HG02759 (cell line): ENCODE measurements around the gene PALLD.

ENCODE experiments used
- ATAC-seq: cut with Tn5 transposase; IDR thresholded peaks from one replicate; pipeline ENCODE4 v1.9.1; 2021; ENCODE audit warnings: mild to moderate bottlenecking, moderate library complexity; ENCODE audit not compliant: unreplicated experiment

Gene PALLD

GRCh38 chr4:168587411-168588125 lies 90.7 kb downstream of the PALLD start:
- ATAC-seq = no peak

DNA sequence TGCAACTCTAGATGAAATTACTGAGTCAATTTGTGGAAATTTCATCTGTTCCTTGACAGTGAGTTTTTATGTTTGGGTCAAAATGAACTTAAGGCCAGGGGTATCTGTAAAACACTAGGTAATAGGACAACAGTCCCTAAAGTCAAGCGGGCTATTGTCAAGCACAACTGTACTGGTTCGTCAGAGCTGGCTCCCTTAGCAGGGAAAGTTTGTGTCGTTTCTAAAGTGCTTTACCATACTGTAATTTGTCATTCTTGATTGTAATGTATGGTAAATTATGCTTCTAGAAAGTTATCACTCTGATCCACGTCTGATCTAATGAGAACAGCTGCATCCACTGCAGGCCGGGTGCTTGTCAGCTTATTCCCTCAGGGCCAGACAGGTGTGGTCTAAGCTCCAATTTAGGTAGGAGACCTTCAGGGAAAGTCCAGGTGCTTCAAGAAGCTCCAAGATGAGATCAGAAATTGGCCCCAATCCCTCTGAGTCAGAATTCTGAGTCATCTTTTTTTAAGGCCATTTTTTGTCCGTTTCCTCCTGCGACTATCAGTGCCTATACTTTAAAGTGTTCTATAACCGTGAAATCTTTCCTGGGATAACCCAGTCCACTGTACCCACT lies 92.2 kb downstream of the PALLD start:
- no peak for ATAC-seq

GRCh38 chr4:168592676-168593075 lies 95.8 kb downstream of the PALLD start:
- ATAC-seq = no peak

- ATAC-seq = no peak
These were observed 96.5 kb downstream of the PALLD start for GRCh38 chr4:168593399-168593798.

DNA sequence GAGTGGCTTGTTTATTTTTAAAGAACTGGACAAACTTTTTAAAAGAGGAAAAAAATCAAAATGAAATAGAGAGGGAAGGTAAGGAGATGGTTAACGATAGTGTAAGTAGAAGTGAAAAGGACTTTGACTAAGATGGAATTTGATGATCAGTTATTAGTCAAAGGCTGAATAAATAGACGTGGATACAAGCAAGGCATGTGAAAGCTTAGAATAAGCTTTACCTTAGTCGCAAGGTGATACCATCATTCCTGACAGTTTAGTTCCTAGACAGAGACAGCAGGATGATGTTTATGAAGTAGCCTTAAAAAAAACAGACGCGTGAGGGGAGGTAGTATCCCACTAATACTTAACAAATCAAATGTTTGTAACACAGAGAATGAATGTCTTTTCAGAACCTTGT lies 97.3 kb downstream of the PALLD start:
- no peak for ATAC-seq

- ATAC-seq = no peak
These were observed 101.3 kb downstream of the PALLD start for GRCh38 chr4:168598191-168598590.

- ATAC-seq = no peak
These were observed 104.1 kb downstream of the PALLD start for GRCh38 chr4:168600796-168601583.

- ATAC-seq = no peak
These were observed 105.0 kb downstream of the PALLD start for GRCh38 chr4:168601899-168602298.

GRCh38 chr4:168604496-168605373 lies 107.9 kb downstream of the PALLD start:
- ATAC-seq = no peak

GRCh38 chr4:168605411-168605810 lies 108.6 kb downstream of the PALLD start:
- ATAC-seq = no peak

DNA sequence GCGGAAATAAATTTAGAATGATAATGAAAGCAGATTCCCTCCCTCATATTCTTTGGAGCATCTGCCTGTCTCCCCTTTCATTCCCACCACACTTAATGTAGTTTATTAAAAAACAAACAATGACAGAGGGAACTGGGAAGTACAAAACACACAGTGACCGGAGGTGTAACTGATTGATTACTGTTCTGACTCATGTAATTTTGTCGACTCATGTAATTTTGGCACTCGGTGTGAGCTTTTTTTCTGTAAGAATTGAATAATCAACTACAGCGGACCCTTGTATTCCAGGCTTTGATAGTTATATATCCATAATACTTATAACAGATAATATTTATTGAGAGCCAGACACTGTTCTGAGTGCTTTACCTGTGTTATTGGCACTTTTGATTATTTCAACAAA lies 110.4 kb downstream of the PALLD start:
- no peak for ATAC-seq

DNA sequence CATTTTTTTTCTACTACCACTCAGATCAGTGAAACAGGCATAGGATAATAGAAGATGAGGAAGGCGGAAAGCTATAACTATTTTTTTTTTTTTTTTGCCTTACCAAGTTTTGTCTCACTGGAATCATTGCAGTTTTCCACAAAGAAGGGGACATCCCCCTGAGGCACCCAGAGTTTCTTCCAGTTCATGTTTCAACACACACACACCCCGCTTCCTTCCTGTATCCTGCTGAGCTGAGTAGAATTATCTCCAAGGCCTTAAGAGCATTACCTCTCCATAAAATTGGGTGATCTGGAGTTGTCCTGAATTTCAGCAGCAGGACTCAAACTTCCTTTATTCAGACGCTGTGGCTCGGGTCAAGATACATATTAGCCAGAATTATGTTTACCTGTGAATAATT lies 111.9 kb downstream of the PALLD start:
- no peak for ATAC-seq

- ATAC-seq = no peak
These were observed 112.5 kb downstream of the PALLD start for GRCh38 chr4:168609369-168609768.

- ATAC-seq = no peak
These were observed 114.2 kb downstream of the PALLD start for GRCh38 chr4:168610911-168611530.

DNA sequence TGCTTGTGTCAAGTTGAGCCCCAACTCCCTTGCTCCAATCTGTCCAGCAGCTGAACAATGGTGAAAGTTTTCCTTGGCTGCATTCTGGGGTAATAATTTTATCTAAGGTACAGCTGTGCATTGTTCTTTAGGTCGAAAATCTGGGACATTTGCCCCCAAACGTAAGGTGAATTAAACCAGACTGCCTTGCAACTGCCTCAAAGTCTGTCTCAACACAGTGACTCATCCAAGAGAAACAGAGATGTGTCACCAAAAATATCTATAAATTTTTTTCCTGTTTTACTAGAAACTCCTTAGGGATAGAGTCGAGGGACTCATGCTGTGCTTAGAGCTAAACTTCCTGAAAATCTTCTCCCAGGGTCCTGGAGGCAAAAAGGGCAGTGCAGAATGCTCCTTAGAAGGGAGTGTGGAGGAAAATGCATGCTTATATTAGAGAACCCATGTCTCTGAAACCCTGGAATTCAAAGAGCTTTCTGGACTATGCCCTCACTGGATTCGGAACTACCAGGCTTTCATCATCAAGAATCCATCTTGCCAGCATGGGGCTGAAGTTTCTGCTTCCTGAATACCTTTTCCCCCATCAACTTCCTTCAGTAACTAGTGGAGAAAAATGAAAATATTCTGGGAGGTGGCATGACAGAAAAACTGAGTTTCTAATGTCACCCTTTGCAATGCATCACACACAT lies 115.7 kb downstream of the PALLD start:
- no peak for ATAC-seq

- no peak for ATAC-seq
These were observed 117.0 kb downstream of the PALLD start for GRCh38 chr4:168613869-168614268.

DNA sequence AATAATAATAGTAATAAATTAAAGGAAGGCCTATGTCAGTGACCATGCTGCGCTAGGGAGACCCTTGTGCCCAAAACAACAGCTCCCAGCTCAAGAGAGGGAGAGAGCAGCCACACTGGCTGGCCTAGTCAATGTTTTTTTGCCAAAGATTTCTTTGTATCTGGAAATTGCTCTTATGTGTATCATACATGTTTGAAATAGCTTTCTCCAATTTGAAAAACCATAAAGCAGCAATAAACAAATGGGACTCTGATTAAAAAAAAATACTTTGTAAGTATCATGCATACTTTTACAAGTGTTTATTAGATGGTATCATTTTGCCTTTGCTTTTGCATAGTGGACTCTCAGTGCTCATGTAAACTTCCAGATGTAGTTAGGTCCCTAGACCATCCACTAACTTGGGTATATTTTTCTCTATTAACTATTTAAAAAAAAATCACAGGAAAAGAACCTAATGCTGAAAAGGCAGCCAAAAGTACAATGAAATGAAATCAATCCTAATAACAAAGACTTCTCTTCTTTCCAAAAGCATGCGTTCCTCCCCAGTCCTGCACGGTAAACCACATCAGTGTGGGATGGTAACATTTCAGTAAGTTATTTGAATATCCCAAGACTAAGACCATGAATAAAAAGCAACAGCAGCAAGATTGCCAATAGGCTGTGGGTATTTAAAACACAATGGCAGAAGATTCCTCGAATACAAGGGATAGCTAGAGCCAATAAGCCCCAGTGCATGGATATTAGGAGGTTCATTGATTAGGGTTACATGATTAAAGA lies 117.6 kb downstream of the PALLD start:
- ATAC-seq = no peak

- ATAC-seq = no peak
These were observed 118.6 kb downstream of the PALLD start for GRCh38 chr4:168615294-168616065.
